Globus pallidus (tissue), 1 donor: ENCODE measurements around the gene EPS8.

ENCODE experiments used
- DNase-seq: peaks from one replicate; pipeline ENCODE4 v3.0.0-alpha.2; 2015; ENCODE audit warnings: low spot score

EPS8 gene

DNA sequence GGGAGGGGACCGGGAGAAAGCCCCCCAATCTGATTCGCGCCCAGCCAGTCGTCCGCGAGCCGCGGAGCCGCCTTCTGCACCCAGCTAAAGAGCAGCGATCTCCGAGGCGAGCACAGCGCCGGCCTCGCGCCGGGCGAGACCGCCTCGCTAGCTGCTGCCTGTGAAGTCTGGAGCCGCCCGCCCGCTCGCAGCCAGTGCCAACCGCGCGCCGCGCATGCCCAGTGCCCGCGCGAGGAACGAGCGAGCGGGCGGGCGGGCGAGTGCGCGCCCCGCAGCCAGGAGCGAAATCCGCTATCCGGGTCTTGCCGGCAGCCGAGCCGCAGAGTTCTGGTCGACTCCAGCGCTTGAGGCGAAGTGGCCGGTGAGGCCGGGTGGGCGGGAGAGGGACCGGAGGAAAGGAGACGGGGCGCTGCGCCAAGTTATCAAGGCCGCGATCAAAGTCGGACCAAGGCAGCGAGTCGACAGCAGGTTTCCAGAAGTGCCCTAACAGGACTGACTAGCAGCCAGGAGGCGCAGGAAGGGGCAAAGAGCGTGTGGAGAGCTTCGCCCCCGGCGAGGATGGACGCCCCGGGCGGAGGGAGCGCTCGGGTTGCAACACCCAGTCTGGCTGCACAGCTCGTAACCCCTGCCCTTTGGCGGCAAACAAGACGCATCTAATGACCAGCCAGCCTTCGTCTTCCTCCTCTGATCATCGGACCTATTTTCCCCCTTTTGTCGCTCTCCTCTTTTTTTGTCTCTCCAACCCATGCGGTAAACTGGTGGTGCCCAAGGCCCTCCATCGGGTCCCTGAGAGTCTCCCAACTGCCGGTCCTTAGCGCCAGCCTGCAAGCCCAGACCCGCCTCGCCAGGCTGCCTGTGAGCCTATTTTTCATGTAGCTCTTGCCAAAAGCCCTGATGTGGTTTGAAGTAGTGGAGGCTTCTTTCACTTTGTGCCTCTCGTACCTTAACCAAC lies at the start of gene EPS8:
EPS8 (minus strand) TSS at position 169 of the 952 bp plus-strand sequence. CDS start 106,437 bp downstream, outside the sequence.
- peak; percentile 91 for DNase-seq

DNA sequence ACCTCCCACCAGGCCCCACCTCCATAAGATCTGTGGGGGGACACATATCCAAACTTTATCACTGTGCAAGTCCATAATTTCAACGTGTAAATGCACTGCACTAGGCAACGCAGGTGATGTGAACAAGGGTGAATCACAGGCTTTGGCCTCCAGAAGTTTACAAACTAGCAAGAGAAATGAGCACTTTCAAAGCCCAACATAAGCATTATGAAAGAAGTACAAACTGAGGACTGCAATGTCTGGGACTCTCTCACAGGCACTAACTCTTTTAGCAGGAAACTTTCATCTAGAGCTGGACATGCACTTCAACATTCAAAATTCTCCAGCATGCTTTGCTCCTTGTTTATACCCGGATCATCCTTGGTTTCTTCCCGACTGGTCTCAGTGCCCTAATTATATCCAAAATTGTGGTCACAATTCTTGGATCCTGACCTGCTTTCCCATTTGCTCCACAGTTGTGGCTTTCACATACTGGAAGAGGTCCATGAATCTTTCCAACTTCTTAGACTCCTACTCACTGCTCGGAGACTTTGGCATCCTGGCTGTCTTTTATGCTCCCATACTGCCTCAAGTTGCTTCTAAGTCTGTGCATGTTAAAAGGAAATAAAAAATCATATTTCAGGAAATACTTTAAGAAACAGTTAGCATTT lies 48.1 kb upstream of the EPS8 start:
- DNase-seq: no peak

DNA sequence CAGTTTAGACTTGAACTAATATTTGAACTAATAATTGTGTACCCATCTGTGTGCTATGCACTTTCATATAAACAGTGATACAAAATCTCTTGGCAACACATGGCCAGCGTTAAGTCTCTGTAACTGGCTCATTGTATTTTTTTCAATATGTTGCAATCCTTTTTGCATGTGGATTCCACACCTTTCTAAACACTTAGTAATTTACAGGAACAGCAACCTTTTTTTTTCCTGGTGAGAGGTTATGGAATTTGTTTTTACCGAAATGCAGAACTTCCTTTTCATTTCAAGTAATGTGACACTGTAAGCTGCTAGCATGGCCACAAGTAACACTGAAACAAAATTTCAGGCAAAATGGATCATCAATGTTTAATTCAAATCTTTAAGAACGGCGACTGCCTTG lies 45.4 kb upstream of the EPS8 start:
- no peak for DNase-seq

DNA sequence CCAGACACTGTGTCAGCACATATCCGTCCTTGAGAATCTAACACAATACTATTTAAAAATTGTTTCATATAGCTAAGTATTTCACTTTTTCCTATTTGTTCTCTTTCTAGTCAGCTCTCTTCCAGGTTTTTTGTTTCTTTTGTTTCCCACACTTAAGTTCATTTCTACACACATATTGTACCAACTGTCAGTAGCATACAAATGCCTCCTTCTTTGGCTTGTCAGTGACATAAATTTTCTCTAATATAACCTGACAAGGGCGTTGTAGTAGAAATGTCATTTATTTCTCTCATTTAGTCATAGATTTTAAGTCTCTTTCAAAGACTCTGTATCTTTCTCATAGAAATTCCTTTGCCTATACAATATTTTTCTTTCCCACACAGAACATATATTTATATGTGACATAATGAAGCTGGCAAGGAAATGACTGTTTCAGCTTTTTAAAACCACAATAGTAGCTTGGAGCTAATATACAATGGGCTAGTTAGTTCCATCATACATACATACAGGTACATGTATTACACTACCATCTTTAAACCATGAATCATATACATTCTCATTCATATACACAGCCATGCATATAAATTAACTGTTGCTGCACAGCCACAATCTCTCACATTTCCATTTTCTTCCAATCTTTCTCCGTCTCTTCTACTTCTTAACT lies 42.3 kb upstream of the EPS8 start:
- no peak for DNase-seq

DNA sequence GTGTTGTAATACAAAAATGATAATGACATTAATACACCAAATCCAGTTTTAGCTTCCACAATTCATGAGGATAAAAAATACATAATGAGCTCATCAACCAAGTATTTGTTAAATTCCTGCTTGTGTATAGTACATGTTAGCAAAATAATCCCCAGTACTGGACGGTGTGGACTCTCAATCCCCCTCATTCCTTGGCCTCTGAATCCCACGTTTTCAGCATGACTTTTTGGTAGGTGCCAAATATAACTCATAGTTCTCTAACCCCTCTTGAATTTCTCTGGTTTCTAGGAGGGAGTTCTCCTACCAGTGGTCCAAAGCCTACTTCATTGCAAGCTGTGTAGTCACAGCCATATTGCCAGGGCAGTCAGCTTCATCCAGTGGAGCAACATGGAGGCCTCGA lies 41.4 kb upstream of the EPS8 start:
- no peak for DNase-seq

DNA sequence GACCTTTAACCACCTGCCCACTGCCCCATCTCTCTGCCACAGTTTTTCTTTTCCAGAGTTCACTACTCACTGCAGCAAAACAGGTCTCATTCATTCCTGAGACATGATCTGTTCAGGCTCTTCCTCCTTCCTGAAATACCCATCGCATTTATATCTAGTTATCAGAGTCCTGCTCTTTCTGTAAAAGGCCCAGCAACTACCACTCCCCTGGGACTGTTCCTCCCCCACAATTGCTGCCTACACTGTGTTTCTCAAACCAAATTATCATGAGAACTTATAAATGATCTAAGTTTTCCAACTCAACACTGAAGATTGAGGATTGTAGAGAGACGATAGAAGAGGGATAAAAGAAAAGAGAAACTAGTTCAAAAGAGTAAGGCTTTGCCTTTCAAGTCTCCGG lies 40.8 kb upstream of the EPS8 start:
- DNase-seq: no peak

DNA sequence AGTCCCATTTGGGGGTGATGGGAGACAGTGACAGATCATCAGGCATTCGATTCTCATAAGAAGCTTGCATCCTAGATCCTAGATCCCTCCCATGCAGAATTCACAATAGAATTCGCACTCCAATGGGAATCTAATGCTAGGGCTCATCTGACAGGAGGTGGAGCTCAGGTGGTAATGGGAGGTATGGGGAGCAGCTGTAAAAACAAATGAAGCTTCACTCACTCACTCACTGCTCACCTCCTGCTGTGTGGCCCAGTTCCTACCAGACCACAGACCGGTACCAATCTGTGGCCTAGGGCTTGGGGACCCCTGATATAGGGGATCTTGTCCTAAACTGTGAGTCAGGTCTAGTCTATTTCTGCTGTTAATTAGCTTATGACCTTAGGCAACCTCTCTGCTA lies 40.1 kb upstream of the EPS8 start:
- no peak for DNase-seq

DNA sequence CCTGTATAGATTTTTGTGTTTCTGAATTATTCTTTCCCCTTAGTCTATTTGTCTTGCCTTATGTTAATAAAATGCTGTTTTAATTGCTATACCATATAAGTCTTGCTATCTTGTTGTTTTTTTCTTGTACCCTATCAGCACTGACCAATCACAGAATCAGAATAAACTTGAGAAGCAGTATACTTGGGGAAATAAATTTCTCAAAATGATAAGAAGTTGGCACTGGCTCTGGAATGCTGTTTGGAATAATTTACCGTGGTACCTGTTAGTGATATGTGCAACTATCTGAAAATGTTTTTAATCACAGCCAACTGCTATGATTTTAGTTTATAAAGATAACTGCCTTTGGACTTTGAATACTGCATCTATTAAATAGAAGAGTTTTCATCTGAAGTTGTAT lies 37.9 kb upstream of the EPS8 start:
- no peak for DNase-seq

DNA sequence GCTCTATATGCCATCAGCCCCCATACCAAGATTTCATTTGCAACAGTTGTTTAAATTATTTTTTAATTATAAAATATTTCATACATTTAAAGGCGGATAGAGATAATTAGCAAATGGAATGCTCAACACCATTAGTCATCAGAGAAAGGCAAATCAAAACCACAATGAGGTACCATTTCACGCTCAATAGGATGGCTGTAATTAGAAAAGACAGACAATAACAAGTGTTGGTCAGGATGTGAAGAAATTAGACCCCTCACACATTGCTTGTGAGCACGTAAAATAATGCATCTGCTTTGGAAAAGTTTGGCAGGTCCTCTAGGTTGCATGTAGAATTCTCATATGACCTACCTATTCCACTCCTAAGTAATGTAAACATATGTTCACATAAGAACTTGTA lies 35.3 kb upstream of the EPS8 start:
- DNase-seq: no peak

DNA sequence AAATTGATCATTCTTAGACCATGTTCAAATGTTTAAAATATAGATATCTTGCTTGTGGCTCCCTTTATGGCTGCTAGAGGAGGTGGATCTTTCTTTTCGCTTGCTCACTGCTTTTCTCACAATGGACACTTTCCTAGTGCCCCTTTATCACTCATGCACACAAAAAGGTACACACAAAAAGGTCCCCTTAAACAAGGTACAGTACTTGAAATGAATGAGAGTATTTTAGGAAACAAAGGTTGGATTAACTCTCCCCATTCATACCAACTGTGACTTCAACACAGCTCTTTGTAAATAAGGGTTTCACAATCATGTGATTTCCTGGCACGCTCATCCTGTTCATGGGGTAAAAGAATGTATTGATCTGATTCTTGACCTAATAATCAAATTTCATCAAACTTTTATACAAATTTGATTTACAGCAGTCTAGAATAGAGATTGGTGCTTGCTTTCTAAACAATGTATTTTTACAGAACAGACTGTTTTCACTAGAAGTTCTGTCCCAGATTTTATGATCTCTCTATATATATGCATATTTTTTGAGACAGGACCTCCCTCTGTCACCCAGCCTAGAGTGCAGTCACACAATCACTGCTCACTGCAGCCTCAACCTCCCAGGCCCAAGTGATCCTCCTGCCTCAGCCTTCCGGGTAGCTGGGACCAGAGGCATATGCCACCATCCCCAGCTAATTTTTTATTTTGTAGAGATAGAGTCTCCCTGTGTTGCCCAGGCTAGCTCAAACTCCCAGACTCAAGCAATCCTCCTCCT lies 34.4 kb upstream of the EPS8 start:
- DNase-seq: no peak

DNA sequence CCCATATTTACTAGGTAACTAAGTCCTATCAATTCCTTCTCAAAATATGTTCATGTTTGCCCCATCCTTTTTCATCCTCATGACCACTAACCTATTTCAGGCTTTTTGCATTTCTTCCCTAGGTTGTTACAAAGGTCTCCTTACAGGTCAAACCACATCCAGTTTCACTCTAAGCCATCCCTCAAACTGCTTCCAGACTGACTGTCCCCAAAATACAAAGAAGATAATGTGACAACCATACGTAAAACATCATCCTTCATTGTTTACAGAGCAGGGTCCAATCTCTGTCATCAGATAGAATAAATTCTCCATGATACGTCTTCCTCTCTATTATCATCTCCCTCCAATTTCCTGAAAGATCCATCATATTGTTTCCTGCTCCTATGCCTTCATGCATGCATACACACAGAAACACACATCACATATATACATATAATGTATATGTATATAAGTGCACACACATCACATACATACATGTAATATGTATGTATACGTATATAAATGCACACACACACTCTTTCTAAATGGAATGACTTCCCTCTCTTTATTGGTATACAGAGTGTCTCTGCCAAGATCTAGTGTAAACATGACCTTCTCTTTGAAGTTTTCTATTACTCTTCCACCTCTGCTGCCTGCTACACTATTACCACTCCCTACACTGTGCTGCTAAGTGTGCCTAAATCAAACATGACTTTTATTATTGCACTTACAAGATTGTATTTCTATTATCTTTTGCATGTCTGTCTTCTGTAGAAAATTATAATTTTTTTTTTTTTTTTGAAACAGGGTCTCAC lies 30.7 kb upstream of the EPS8 start:
- DNase-seq: no peak

DNA sequence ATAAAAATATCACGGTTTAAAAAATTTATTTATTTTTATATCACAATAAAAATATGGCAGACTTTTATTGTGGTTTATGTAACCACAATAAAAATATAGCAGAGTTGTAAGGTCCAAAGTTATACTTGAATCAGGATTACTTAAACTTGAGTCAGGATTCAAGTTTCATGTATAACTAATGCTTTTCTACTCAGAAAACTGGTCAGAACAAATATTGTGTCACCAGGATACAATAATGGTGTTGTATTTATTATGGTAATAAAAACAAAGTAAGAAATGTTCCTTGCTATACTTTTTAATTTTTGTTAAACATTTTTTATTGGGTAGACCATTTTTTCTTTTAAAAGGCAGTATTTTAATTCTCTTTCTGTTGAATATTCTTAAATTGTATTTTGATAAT lies 29.2 kb upstream of the EPS8 start:
- no peak for DNase-seq

DNA sequence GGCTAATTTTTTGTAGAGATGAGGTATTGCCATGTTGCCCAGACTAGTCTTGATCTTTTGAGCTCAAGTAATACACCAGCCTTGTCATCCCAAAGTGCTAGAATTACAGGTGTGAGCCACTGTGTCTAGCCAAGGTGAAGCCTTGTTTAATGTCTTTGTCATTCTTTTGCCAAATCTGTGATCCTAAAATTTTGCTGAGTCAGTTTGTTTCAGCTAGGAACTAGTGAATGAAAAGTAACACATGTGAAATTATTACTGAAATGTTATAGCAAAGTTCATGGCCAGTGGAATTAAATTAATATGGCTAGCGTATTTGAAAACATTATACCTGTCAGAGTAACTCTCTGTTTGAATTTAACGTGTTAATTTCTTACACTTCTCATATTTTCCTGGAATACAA lies 26.5 kb upstream of the EPS8 start:
- no peak for DNase-seq

DNA sequence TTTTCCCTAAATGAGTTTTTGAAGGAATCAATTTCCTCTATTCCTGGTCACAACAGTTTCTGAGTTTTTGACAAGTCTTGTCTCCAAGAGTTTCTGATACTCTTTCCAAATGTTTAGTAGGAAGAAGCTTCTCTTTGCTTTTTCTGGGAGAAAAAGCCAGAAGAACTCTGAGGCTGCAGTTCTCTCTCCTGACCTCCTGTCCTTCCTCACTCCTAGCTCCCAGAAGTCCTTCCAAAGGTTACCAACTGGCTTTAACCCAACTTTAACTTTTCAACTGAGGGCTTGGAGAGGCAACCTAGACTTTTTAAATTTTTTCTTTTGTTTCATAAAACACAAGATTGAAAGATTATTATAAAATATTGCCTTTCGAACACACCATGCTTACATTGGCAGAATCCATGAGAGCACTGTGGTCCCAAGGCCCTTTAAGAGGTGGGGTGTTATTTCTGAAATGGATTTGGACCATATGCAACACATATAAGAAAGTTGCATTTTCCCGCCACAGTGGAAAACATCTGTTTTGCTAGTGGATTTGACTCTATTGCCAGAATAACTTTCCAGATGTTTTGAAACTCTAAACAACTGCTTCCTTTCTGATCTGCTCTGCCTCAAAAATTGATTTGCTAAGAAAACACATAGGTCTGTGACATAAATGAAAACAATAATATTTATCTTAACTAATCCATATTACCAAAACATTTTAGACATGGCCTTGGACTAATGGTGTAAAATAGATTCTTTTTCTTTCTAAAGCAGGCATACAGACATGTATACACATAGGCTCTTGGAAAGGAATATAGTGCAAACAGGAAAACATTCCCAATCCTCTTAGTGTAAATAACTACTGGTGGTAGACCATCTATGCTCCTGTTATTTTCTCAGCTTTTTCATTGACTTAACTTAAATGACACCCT lies 22.3 kb upstream of the EPS8 start:
- DNase-seq: no peak

DNA sequence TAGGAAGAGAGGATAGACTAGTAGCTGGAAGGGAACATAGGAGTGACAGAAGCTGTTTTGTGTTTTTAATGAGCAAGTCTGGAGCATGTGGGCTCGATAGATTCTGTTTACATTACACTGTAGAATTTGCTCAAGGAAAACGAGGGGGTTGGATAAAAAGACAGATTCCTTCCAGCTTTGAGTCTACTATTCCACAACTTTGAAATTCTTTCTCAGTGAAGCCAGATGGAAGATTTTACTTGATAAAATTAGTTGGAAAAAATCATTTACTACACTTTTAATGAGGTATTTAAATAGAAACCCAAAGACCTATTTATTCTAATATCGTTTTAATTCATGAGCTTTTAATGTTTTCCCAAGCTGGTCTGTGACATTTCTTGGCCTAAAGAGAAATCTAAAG lies 19.5 kb upstream of the EPS8 start:
- no peak for DNase-seq

DNA sequence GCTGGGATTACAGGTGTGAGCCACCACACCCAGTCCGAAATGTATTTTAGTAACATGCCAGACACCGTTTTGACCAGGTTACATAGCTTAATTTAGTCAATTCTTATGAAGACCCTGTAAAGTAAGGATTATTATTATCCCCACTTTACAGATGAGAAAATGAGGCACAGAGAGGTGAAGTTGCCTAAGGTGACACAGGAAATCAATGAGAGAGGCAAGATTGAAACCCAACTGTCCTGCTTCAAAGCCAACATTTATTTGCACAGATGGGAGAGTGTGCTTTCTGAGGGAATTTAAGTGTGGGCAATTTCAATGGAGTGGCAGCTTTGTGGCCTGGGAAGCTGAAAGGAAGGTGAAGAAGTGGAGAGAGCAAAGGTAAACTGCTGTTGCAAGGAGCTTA lies 19.1 kb upstream of the EPS8 start:
- DNase-seq: no peak

DNA sequence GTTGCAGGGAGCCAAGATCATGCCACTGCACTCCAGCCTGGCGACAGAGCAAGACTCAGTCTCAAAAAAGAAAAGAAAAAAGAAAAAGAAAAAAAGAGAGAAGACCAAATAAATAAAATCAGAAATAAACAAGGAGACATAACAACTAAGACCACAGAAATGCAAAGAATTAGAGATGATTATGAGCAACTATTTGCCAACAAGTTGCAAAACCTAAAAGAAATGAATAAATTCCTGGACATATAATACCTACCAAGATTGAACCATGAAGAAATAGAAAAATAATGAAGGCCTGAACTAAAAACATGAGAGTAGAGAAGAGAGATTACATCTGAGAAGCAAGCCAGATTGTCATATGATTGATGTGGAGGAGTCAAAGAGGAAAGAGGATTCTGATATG lies 17.6 kb upstream of the EPS8 start:
- no peak for DNase-seq

DNA sequence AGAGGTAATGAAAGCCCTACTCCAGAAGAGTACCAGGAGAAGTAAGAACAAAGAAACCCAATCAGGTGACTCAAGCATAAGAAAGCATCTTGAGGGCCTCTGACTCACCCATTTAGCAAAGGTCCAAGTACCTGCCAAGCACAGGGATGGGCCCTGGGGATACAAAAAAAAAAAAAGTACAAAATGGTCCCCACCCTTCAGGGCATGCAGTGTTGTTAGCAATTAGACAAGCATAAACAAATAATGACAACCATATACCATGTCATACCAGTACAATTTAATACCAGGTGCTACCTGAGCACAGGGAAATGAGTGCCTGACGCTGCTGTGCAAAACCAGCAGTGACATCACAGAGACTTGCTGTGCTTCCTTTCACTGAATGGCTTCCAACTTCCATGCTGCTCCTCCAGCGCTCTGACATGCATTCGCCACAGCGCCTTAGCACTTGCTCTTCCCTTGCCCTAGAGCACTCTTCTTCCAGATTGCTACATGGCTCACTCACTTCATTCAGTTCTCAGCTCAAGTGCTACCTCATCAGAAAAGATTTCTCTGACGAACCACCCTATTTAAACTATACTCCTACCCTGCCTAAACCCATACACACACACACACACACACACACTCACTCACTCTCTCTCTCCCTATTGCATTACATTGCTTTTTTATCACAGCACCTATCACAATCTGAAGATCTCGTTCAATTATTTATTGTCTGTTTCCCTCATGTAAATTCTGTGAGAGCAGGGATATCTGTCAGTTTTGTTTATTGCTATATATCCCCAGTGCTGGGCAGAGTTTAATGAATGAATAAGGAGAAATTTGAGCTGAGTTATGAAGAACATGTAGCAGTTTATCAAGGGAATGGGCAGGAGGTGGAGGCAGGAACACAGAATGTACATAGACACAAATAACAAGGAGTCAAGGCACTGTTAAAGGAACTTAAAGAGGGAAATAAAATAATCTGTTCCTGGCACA lies 12.9 kb upstream of the EPS8 start:
- no peak for DNase-seq

DNA sequence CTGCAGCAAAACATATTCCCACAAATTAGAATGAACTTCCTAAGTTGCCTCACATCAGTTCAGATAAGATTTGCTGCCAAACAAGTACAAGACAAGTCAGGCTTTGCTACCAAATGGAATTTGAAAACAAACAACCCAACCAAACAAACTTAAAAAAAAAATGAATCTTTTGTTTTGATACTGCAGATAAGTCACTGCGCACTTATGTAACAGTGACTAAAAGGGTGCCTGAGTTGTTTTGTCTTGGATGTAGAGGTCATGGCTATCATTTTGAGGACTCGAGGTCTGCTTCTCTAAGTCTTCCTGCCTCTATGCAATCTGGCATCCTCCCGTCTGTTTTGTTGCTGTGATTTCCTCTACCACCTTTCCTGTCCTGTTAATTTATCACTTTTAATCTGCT lies 11.1 kb upstream of the EPS8 start:
- no peak for DNase-seq
